Left ventricle myocardium superior (tissue), 1 donor: Measurements from ENCODE around the gene KLF6. TPM values are rescaled to one million over a fixed set of nuclear protein-coding genes. Genes with fewer than 3 reads are reported as not detected.

Experiments
- ATAC-seq: fragments of 200-7000 bp; cut with Tn5 transposase; one replicate; pipeline ENCODE4 v1.9.1; 2020; ENCODE audit warnings: mild to moderate bottlenecking, moderate library complexity
- DNase-seq: peaks from one replicate; pipeline ENCODE4 v3.0.0-alpha.2; 2020
- intact Hi-C: fragments of 100-400 bp; cut with micrococcal nuclease; formaldehyde crosslinking; loops from one replicate; pipeline ENCODE4 v1.11.0; 2022
- total RNA-seq: library from RNA; stranded (reverse); fragmentation: NEBNext Ultra II Directional; extraction: Animal tissue kit (Norgen Biotek cat#: 25700); gene quantifications from one replicate; pipeline ENCODE4 v1.2.1, GENCODE V29; 2021
- donor health status: DM: no; HTN: yes; CAD: no; lungs with severe emphysema.

Gene KLF6
- total RNA-seq, 1 donor from 2014 or later: 62.0 TPM

DNA sequence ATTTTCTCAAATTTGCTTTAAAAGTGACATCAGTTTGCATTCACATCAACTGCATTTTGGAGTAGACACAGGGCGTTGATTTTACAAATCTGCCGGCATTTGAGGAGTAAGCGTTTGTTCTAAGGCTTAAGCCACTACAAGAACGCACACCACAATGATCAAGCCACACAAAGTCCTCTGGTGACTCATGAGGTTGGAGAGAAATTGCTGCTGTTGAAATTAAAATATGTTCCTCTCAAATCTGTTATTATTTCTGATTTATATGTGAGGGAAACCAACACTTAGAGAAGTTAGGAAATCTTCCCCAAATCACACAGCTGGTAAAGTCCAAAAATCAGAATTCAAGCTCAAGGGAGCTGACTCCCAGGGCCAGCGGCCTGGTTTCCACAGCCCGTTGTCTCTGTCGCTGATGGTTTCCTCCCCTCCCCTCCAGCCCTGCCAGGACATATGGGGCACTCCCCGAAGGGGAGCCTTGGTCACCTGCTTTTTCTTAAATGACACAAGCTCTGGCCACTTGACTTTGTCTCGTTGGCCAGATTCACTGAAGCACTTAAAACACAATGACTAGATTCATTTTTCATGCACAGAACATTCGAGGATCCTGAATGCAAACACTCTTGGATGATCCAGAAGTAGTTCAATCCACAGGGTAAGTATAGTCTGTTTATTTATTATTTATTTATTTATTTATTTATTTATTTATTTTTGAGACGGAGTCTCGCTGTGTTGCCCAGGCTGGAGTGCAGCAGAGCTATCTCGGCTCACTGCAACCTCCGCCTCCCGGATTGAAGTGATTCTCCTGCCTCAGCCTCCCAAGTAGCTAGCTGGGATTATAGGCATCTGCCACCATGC is 29.2 kb upstream of the KLF6 start:
- no peak for DNase-seq
- ATAC-seq: no peak
- intact Hi-C loops: loop anchor here (10.0 kb wide), 1 partner anchor 101 kb away; no protein-coding TSS in a partner anchor

DNA sequence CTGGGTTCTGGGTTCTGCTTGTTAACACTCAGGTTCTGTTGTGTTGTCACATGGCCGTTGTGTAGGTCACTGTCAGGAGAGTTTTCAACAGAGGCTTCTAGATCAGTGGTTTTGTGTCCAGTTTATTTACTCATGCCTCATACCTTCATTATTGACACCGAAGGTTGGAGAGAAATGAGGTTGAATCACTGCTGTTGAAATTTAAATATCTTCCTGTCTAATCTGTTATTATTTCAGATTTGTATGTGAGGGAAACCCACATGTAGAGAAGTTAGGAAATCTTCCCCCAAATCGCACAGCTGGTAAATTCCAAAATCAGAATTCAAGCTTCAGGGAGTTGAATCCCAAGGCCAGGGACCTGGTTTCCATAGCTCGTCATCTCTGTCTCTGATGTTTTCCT is 28.3 kb upstream of the KLF6 start:
- ATAC-seq: no peak

DNA sequence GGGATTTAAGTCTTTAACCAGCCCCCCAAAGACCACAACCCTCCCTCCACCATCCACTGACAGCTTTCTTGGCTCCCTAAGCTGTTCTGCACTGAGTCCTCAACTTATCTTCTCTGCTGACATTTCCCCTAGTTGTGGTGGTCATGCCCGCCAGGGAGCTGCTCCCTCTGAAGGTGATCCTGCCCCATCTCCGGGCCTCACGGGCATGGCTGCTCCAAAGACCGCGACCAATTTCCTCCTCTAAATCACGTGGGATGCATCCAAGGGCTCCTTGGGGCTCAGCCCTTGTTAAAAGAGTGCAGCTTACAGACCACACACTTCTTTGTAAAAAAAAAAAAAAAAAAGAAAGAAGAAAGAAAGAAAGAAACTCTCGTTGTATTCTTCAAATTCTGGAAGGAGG is 27.1 kb upstream of the KLF6 start:
- ATAC-seq (peak; percentile 44), DNase-seq (no peak)
- intact Hi-C loops: loop anchor here (10.0 kb wide), 1 partner anchor 103 kb away; no protein-coding TSS in a partner anchor

More for the DNA sequence above, 28.3 kb upstream of the KLF6 start:
- intact Hi-C loops: loop anchor here (10.0 kb wide), 1 partner anchor 102 kb away; no protein-coding TSS in a partner anchor
- DNase-seq: no peak

DNA sequence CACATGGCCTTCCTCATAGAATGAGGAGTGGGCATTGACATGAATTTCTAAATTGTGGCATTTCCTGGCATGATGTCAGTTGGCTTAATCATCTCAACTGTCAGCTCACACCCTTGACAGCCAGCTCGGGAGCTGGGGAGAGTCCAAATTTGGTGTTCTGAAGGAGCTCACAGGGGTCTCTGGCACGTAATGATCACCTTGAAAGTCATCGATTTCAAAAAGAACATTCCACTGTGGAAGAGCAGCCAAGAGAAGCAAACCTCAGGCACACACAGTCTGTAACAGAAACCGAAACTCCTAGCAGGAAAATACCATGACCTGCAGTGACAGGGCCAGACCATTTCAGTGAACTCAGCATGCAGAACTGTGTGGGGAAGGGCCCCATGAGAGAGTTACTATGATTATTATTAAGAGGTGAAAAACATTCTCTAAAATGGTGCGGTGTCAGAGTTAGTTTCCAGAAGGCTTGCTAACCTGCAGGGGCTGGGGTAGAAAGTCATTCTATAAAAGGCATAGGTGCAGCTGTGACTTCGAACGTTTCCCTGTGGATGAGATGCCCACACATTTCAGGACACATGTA is 26.4 kb upstream of the KLF6 start:
- ATAC-seq: peak; percentile 67
- DNase-seq: no peak
- intact Hi-C loops: loop anchor here (10.0 kb wide), 1 partner anchor 103 kb away; no protein-coding TSS in a partner anchor

- ATAC-seq (no peak), DNase-seq (no peak)
- intact Hi-C loops: no loop called here
These were observed 23.7 kb upstream of the KLF6 start for GRCh38 chr10:3808689-3809199.

DNA sequence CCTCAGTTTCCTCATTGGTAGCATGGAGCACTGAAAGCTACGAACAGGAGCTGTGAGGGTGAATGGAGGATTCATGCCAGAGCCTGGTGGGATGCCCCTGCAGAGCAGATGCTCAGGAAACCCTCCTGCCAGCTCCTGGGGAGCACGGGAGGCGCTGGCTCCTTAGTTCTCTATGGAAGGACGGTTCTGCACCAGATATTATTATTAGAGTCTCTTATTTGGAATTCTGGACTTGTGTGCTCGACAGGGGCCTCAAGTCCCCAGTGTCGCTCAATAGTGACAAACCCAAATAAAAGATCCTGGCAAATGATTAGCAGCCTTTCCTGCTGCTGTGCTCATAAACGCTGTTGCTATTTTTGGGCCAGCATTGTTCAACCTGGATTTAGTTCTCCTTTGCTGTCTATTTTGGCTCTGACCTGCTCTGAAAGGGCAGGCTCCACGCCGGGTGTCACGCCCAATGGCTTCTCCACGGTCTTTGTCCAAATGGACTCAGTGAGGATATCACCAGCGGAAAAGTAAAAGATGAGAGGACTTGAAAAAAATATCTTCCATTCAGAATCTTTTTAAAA is 23.0 kb upstream of the KLF6 start:
- ATAC-seq: peak; percentile 48
- intact Hi-C loops: no loop called here
- DNase-seq: peak; percentile 65

- no peak for DNase-seq
These were observed 22.4 kb upstream of the KLF6 start for GRCh38 chr10:3807211-3807927.

GRCh38 chr10:3806603-3807002 is 21.6 kb upstream of the KLF6 start:
- no peak for DNase-seq
- no peak for ATAC-seq
- intact Hi-C loops: no loop called here

More at GRCh38 chr10:3807211-3807927, 22.4 kb upstream of the KLF6 start:
- no peak for ATAC-seq
- intact Hi-C loops: no loop called here

DNA sequence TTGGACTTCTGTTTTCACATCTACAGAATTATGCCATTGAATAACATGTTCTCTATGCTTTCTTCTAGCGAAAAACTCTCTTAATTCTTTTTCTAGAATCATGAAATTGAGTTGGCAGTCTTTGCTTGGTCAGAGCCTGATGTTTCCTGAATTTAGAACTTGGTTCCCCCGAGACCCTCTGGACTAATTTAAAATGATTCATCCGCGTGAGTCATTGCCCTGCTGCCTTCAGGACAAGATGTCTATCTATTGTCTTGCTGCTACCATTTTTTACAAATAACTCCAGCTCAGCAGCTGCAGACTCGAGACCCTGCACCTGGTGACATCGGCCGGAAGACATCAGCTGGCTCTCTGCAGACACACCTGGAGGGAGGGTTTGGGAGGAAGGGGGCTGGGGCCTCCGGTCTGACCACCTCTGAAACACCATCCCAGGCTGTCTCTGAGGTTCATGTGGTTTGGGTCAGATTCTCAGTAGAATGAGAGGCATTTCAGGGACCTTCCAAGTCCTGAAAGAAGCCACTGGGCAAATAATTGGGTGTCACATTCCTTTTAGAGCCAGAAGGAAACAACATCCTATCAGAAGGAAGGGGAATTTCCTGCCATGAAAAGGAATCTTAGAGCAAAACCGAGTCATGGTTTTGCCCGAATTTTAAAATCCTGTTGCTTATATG is 20.9 kb upstream of the KLF6 start:
- ATAC-seq (peak; percentile 9), DNase-seq (no peak)
- intact Hi-C loops: no loop called here

DNA sequence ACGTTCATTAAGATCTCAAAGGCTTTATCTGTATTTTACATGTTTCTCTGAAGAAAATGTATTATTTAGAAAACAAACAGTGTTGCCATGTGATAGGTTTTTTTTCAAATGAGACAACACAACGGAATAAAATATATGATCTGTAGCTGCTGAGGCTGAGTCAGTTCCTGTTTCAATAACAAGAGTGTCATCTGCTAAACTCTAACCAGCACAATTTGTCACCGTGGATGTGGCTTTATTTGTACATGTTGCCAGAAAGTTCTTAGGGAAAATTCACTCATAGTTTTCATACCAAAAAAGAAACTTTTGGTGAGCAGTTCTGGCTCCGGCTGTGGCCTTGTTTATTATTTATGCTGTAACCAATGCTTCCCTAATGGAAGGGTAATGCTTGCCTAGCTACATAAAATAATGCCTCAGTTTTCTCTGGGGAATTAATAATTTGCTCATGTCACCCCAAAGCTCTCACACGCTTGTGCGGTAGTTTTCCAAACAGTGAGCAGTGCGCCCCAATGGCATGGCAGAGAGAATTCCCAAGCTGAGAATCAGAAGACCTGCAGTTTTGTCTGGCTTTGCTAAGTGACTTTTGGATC is 20.3 kb upstream of the KLF6 start:
- ATAC-seq (no peak), DNase-seq (no peak)
- intact Hi-C loops: no loop called here

DNA sequence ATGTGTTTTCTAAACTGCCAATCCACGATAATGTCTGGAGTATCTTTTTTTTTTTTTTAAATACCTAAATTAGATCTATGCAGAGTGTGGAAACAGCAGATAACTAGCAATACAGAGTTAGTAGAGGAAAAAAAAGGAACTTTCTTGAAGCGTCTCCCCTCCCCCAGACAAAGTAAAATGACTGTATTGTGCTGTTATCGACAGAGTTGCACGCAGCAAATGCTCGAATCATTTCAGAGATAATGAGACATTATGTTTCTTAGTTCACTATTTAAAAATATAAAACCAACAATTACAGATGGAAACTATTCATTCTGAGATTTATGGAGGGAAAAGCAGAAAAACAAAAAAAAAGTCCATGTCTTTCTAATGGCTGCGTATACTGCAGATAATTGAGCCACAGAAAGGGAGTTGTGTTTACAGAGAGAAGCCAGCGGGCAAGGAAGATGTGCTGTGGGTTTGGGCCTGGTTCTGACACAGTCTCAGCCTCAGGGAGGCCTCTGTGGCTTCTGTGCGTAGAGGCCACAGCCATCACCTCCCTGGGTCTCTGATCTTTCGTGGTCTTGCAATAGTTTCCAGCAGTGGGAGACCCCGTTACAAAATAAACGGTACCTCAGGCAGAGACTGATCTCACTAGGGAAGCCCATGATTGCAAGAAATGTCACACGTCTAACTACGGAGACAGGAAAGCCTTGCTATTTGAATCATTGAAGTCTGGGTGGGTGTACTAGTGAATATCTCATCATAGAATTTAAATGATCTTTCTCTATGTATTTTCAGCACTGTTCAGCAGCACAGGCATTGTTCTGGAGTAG is 19.1 kb upstream of the KLF6 start:
- intact Hi-C loops: no loop called here
- ATAC-seq (no peak), DNase-seq (no peak)

DNA sequence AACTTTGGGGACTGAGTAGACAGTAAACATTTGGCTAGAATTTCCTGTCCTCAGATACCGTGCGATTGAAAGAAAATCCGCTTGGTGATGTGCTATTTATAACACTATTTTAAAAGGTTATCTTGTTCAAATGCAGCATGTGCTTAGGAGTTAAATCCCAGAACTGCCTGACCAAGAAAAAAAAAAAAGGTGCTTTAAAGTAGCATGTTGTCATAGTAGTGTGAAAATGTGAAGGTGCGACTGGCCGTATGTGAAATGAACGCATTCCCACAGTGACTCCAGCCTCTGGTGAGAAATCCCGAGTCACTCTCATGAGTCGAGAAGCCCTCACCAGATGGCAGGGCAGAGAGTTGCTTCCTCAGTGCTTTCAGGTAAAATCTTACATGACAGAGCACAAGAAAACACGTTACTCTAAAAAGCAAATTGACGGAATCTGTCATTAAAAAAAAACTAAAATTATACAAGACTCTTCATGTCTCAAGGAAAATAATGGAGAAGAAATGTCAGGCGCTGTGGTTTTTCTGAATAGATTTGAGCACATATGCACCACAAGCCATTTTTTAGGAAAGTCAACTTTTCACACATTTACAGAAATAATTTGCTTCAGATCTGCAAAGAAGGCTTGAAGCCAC is 18.4 kb upstream of the KLF6 start:
- ATAC-seq (peak; percentile 13), DNase-seq (no peak)
- intact Hi-C loops: no loop called here

DNA sequence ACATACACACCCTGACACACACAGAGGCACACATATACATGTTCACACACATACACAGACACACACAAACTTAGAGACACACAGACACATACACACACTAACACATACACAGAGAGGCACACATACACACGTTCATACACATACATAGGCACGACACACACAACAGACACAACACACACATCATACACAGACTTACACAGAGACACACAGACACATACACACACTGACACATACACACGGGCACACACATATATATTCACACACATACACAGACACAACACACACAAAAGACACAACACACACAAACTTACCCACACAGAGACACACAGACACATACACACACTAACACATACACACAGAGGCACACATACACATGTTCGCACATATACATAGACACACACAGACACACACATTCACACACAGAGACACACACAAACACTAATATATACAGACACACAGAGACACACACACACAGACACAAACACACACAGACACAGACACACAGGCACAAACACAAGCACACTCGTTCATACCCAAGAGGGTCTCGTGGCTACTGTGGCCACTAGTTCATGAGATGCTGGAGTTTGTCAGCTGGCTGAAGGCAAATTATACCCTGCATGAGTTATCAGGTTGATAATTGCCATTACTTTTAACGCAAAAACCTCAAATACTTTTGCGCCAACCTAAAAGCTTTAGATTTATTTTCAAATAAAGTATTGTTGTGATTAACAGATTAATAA is 17.7 kb upstream of the KLF6 start:
- intact Hi-C loops: no loop called here
- DNase-seq (no peak), ATAC-seq (no peak)

DNA sequence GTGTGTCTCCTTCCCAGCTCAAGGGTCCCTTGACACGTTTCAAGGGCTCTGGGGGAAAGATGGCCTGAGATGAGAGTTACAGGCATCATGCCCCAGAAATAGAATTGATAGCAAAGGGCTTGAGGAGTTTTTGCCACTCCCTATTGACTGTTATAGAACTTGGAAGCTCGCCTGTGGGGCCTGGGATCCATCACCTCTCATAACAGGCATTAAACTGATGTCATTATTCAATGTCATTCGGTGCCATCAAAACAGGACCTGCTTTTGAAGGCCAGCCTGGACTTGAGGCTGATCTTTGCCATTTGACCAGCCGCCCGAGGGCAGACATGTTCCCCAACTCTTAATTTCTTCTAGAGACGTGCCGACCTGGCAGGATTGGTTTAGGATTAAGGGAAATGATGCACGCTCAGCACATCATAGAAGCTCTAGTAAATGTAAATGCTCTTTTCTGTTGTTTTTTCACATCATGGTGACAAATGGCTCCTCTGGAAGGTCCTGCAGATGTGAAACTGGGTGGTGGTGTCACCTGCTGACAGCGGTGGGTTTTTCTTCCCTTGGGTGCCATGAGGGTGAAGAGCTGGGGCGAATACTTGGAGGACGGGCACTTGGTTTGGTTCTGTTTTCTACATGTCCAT is 16.7 kb upstream of the KLF6 start:
- intact Hi-C loops: no loop called here
- DNase-seq (peak; percentile 77), ATAC-seq (peak; percentile 83)

- intact Hi-C loops: no loop called here
- DNase-seq: no peak
- ATAC-seq: no peak
These were observed 15.6 kb upstream of the KLF6 start for GRCh38 chr10:3800586-3800985.

- no peak for ATAC-seq
- intact Hi-C loops: no loop called here
These were observed 12.7 kb upstream of the KLF6 start for GRCh38 chr10:3797750-3798149.

More at GRCh38 chr10:3797750-3798149, 12.7 kb upstream of the KLF6 start:
- no peak for DNase-seq
